Hepatocyte (in vitro differentiated cells): ENCODE data around the gene LYZL2.

ENCODE experiments used
- CTCF ChIP-seq: fragments of 200-600 bp; sonication (generic); IDR thresholded peaks from 2 replicates; pipeline ENCODE4 v1.5.1; 2016; ENCODE audit warnings: antibody characterized with exemption, mild to moderate bottlenecking; ENCODE audit not compliant: poor library complexity
- EZH2 ChIP-seq: fragments of 200-600 bp; sonication (generic); IDR thresholded peaks from 2 replicates; pipeline ENCODE4 v1.6.1; 2016; ENCODE audit warnings: antibody characterized with exemption, mild to moderate bottlenecking, borderline replicate concordance
- EZH2phosphoT487 ChIP-seq: fragments of 200-600 bp; sonication (generic); IDR thresholded peaks from one replicate; pipeline ENCODE4 v1.6.1; 2018; ENCODE audit warnings: antibody characterized with exemption, mild to moderate bottlenecking, low read depth, moderate library complexity; ENCODE audit not compliant: unreplicated experiment, severe bottlenecking

- TF ChIP-seq CTCF (peak; percentile 81), EZH2 (no peak), EZH2phosphoT487 (no peak)
These were observed 10.6 kb upstream of the LYZL2 start for GRCh38 chr10:30639946-30640786.
